Measurements from ENCODE around the gene ATG16L2. TPM values are rescaled to one million over a fixed set of nuclear protein-coding genes. Genes with fewer than 3 reads are reported as not detected.

ATG16L2 gene
- total RNA-seq, 1 donor from 2014 or later: 32.2 TPM

- no peak for TF ChIP-seq POLR2AphosphoS5 (IDR thresholded peaks at IDR 0.05; ENCODE audit: insufficient read depth in 1 of 2, low read depth in 1 of 2)
- no peak for DNase-seq (ENCODE audit: extremely low spot score in 2 of 2)
- no peaks in the 10 kb centered on the region for H3K27me3 ChIP-seq
- no peak overlapping the region for H3K27ac ChIP-seq
- no peaks in the 10 kb centered on the region for H3K36me3 ChIP-seq
- intact Hi-C loops (cut with DNase I): loop anchor here (5.0 kb wide), 1 partner anchor 537 kb away; no protein-coding TSS in a partner anchor
- no peaks in the 10 kb centered on the region for H3K4me1 ChIP-seq
- H3K4me3 ChIP-seq: no peak overlapping the region
- no peaks in the 10 kb centered on the region for H3K9me3 ChIP-seq
Observed at GRCh38 chr11:72875736-72876135, 61.5 kb downstream of the ATG16L2 start.

- Histone ChIP-seq H3K9me3 (no peaks in the 10 kb centered on the region), H3K27me3 (no peaks in the 10 kb centered on the region), H3K4me1 (no peaks in the 10 kb centered on the region), H3K36me3 (no peaks in the 10 kb centered on the region), H3K4me3 (no peak overlapping the region), H3K27ac (no peak overlapping the region)
- no peak for DNase-seq (ENCODE audit: extremely low spot score in 2 of 2)
- intact Hi-C loops (cut with DNase I): loop anchor here (5.0 kb wide), 1 partner anchor 536 kb away; no protein-coding TSS in a partner anchor
- TF ChIP-seq POLR2A (IDR thresholded peaks at IDR 0.05) (no peak), CTCF (IDR thresholded peaks at IDR 0.05) (no peak), POLR2AphosphoS5 (IDR thresholded peaks at IDR 0.05; ENCODE audit: insufficient read depth in 1 of 2, low read depth in 1 of 2) (no peak)
Observed at GRCh38 chr11:72876147-72876546, 61.9 kb downstream of the ATG16L2 start.

Small RNAs within 50 kb of the gene (microRNA-seq; reads per million reads assigned to microRNA genes)
- not detected for gene MIR4692 (ENCODE audit: borderline number of aligned reads, borderline replicate concordance)

Small RNAs within 50 kb of the gene (small RNA-seq; reads per million reads assigned to genes)
- not detected for gene MIR4692
- gene RF00019: not detected
- not detected for gene RNU6-672P

Other genes starting within 250 kb of the ATG16L2 start
- 57.0 TPM for gene PDE2A, start 140.0 kb upstream of the ATG16L2 start, total RNA-seq
- gene ARAP1, start 62.0 kb upstream of the ATG16L2 start, total RNA-seq: 59.2 TPM
- gene STARD10, start 20.4 kb upstream of the ATG16L2 start, total RNA-seq: 75.9 TPM

Data from vagina (tissue), 2 donors.